8988T (cell line): ENCODE results near the gene SURF1.
A peak's percentile ranks its signal among the peaks of the same experiment; 100 is the strongest.
"Not testable (repeated sequence)": the region's sequence is repeated elsewhere in the genome, so short reads cannot be mapped to it uniquely, and the experiment has no call there.

Source experiments
- DNase-seq: peaks from one replicate; pipeline ENCODE4 v3.0.0; 2011

The SURF1 gene

GRCh38 chr9:133383438-133383837, 27.2 kb upstream of the SURF1 start:
- no peak for DNase-seq

- DNase-seq, result no peak
These were observed 26.3 kb upstream of the SURF1 start for GRCh38 chr9:133382507-133383141.

- DNase-seq, result no peak
These were observed 24.4 kb upstream of the SURF1 start for GRCh38 chr9:133380734-133381133.

GRCh38 chr9:133379153-133380086, 23.1 kb upstream of the SURF1 start:
- no peak for DNase-seq

GRCh38 chr9:133378408-133378962, 22.2 kb upstream of the SURF1 start:
- DNase-seq, result no peak

GRCh38 chr9:133377721-133378216, 21.5 kb upstream of the SURF1 start:
- DNase-seq, result no peak

GRCh38 chr9:133377280-133377679, 21.0 kb upstream of the SURF1 start:
- DNase-seq, result not testable (repeated sequence)

GRCh38 chr9:133375724-133376654, 19.7 kb upstream of the SURF1 start, which contains the start of the genes STKLD1 and SURF4:
STKLD1 (plus strand) TSS chr9:133376366; CDS start chr9:133376474, 108 bp downstream.
SURF4 (minus strand) TSS chr9:133376060; CDS start chr9:133375969, 91 bp downstream.
- DNase-seq, result peak; percentile 99

GRCh38 chr9:133375116-133375723, 18.9 kb upstream of the SURF1 start:
- no peak for DNase-seq

- DNase-seq, result no peak
These were observed 18.4 kb upstream of the SURF1 start for GRCh38 chr9:133374612-133375115.

- no peak for DNase-seq
These were observed 15.9 kb upstream of the SURF1 start for GRCh38 chr9:133372144-133372543.

- no peak for DNase-seq
These were observed 15.0 kb upstream of the SURF1 start for GRCh38 chr9:133371261-133371711.

GRCh38 chr9:133370685-133371084, 14.4 kb upstream of the SURF1 start:
- no peak for DNase-seq

GRCh38 chr9:133369933-133370332, 13.6 kb upstream of the SURF1 start:
- DNase-seq, result no peak

- DNase-seq, result no peak
These were observed 13.1 kb upstream of the SURF1 start for GRCh38 chr9:133369422-133369821.

- no peak for DNase-seq
These were observed 12.1 kb upstream of the SURF1 start for GRCh38 chr9:133368249-133368881.

GRCh38 chr9:133367778-133368177, 11.5 kb upstream of the SURF1 start:
- DNase-seq, result no peak

GRCh38 chr9:133367221-133367620, 10.9 kb upstream of the SURF1 start:
- DNase-seq, result no peak

- DNase-seq, result no peak
These were observed 10.1 kb upstream of the SURF1 start for GRCh38 chr9:133366435-133366834.

GRCh38 chr9:133362359-133363044, 6.2 kb upstream of the SURF1 start:
- DNase-seq, result no peak
